ENCODE measurements around the gene CYP4F22.

GRCh38 chr19:15555759-15556633 is 47.7 kb downstream of the CYP4F22 start:
- TF ChIP-seq POLR2A (IDR thresholded peaks at IDR 0.05): peak in 1 of 3 donors; percentile 8
- peak; percentile 45 to 92 (median 87) for TF ChIP-seq CTCF (IDR thresholded peaks at IDR 0.05)

All from body of pancreas (tissue), 4 donors.